Left kidney (tissue), 2 donors: Measurements from ENCODE around the gene PDIA2. TPM values are rescaled to one million over a fixed set of nuclear protein-coding genes. Genes with fewer than 3 reads are reported as not detected.

Experiments used
- DNase-seq: peaks from one replicate; pipeline ENCODE4 v3.0.0-alpha.2; 2013
- polyA plus RNA-seq: library from polyadenylated mRNA; unstranded; fragments of 120-200 nt; gene quantifications from one replicate; pipeline ENCODE4 v1.2.1, GENCODE V29; 2013; ENCODE audit not compliant: insufficient read length

The PDIA2 gene
- polyA plus RNA-seq, 1 donor, result 2.4 TPM

DNA sequence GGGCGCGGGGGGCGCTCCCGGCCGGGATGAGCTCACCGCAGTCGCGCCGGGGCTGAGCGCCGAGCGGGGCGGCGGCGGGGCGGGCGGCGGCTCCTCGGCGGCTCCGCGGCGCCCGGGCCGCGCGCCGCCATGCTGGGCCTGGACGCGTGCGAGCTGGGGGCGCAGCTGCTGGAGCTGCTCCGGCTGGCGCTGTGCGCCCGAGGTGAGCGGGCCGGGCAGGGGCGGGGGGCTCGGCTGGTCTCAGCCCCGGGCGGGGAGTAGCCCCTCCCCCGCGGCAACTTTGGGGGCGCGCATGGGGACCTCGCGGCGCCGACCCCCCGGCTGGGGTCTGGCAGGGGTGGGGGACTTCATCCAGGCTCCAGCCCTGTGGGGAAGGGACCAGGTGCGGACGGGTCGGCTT is 2.4 kb upstream of the PDIA2 start, which contains the start of gene ARHGDIG:
Gene ARHGDIG (plus strand): TSS at position 40 of the 400 bp plus-strand sequence. CDS start 90 bp downstream, at position 130.
- no peak for DNase-seq

DNA sequence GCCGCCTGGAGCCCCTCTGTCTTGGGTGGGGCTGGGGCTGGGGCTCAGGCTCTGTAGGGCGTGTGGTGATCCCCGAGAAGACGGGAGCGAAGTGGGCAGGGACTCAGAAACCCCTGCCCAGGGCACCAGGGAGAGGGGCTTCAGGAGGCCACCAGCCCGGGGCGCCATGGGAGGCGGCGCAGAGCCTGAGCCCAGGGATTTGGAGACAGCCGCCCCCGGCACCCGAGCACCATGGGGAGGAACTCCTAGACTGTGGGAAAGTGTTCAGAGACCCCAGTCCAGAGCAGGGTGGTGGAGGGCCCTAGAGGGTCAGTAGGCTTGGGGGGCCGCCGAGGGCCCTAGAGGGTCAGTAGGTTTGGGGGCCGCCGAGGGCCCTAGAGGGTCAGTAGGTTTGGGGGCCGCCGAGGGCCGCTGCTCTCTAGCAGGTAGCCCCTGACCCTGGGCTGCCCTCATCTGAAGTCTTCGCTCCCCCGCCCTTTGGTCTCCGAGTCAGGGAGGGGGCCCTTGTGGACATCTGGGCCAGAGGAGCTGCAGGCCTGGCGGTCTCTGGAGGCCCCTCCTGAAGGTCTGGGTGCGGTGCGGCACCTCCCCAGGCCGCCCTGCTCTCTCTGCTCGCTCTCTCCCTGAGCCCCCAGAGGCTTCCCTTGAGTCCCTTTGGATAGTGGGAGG is 1.8 kb upstream of the PDIA2 start:
- DNase-seq, result no peak

DNA sequence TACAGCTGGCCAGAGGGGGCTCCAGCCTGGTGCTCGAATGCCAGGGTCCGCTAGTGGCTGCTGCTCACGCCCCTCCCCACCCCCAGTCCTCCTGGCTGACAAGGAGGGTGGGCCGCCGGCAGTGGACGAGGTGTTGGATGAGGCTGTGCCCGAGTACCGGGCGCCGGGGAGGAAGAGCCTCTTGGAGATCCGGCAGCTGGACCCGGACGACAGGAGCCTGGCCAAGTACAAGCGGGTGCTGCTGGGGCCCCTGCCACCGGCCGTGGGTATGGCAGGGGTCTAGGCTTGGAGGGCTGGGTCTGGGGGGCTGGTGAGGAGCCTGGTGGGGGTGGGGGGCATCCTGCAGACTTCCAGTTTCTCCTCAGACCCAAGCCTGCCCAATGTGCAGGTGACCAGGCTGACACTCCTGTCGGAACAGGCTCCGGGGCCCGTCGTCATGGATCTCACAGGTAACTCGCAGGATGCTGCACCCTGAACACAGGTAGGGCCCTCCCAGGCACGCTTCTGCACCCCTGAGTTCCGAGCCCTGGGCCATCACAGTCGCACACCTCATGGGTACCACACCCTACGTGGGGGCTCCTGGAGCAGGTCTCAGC is 1.2 kb upstream of the PDIA2 start:
- no peak for DNase-seq

DNA sequence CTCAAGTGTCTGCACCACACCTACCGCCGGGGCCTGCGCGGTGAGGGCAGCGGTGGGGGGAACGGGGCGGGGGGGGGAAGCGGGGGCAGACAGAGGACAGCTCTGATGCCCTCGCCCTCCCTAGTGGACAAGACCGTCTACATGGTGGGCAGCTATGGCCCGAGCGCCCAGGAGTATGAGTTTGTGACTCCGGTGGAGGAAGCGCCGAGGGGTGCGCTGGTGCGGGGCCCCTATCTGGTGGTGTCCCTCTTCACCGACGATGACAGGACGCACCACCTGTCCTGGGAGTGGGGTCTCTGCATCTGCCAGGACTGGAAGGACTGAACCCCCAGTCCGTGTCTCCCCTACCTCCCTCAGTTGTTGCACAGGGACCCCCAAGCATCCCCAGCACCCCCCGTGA is 473 bp upstream of the PDIA2 start:
- no peak for DNase-seq

DNA sequence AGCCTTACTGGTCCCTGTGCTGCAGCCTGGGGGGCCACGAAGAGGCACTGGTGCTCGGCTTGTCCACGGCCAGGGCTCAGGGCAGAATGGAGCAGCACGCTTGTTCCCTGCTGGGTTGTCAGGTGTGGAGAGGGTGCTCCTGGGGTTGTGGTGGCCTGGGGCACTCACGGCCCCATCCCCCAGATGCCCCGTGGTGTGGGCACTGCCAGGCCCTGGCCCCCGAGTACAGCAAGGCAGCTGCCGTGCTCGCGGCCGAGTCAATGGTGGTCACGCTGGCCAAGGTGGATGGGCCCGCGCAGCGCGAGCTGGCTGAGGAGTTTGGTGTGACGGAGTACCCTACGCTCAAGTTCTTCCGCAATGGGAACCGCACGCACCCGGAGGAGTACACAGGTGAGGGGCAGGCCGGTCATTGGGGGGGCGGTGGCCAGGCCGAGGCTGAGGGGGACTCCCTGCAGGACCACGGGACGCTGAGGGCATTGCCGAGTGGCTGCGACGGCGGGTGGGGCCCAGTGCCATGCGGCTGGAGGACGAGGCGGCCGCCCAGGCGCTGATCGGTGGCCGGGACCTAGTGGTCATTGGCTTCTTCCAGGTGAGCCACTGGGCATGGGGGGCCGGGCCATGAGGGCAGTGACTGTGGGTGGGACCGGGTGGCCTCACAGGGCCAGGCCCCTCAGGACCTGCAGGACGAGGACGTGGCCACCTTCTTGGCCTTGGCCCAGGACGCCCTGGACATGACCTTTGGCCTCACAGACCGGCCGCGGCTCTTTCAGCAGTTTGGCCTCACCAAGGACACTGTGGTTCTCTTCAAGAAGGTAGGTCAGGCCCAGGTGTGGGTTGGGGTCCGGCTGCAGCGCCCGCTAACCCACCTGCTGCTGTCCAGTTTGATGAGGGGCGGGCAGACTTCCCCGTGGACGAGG is 1.5 kb downstream of the PDIA2 start:
- no peak for DNase-seq

DNA sequence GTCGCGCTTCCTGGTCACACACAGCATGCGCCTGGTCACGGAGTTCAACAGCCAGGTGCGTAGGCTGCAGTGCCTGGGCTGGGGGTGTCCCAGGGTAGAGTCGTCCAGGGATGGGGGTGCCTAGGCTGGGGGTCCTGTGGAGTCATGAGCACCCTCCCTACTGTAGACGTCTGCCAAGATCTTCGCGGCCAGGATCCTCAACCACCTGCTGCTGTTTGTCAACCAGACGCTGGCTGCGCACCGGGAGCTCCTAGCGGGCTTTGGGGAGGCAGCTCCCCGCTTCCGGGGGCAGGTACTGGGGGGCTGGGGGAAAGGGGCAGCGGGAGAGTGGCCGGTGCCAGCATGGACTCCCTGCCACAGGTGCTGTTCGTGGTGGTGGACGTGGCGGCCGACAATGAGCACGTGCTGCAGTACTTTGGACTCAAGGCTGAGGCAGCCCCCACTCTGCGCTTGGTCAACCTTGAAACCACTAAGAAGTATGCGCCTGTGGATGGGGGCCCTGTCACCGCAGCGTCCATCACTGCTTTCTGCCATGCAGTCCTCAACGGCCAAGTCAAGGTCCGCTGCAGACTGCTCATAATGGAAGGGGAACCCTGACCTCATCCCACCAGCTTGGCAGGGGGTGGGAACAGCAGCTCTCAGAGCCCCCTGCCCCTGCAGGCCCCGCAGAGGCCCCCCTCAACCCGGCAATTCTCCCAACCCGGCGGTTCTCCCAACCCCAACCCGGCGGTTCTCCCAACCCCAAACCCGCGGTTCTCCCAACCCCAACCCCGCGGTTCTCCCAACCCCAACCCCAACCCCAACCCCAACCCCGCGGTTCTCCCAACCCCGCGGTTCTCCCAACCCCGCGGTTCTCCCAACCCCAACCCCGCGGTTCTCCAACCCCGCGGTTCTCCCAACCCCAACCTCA is 2.4 kb downstream of the PDIA2 start:
- no peak for DNase-seq

DNA sequence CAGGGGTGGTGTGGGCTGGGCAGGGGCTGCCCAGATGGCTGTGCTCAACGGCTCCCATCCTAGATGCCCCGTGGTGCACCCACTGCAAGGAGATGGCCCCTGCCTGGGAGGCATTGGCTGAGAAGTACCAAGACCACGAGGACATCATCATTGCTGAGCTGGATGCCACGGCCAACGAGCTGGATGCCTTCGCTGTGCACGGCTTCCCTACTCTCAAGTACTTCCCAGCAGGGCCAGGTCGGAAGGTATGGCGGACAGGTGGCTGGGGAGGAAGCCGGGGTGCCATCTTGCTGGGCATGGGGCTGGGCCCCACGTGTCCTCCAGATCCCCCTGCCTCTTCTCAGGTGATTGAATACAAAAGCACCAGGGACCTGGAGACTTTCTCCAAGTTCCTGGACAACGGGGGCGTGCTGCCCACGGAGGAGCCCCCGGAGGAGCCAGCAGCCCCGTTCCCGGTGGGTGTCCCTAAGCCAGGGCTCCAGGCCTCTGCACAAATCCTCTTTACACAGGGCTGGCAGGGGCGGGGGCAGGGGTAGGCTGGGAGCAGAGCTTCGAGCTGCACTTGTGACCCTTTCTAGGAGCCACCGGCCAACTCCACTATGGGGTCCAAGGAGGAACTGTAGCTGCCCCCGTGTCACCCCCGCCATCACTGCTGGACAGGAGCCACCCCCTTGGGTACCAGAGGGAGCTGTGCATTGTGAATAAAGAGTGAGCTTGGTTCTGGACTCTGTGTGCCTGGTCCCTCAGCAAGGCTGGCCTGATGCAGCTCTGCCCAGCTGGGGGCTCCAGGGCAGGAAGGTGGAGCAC is 3.7 kb downstream of the PDIA2 start:
- DNase-seq, result no peak

DNA sequence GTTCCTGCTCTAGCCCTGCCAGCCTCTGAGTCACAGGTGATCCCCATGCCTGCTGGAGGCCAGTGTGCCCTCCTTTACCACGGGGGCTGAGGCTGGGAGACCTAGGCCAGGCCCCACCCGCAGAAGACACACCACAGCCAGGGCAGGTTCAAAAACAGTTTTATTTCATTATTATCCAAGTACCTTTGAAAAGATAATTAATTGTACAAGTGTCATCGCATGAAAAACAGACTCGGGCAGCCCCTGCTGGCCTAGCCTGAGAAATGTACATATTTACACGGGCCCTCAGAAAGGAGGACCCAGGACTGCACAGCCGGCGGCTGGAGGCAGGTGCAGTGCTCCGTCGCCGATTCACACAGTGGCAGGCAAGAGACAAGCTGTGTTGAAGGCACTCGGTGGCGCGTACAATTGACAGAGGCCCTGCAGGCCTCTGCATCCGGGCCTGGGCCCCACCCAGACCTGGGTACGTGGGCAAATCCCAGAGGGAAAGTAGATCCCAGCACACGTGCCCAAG is 4.4 kb downstream of the PDIA2 start:
- DNase-seq, result no peak

DNA sequence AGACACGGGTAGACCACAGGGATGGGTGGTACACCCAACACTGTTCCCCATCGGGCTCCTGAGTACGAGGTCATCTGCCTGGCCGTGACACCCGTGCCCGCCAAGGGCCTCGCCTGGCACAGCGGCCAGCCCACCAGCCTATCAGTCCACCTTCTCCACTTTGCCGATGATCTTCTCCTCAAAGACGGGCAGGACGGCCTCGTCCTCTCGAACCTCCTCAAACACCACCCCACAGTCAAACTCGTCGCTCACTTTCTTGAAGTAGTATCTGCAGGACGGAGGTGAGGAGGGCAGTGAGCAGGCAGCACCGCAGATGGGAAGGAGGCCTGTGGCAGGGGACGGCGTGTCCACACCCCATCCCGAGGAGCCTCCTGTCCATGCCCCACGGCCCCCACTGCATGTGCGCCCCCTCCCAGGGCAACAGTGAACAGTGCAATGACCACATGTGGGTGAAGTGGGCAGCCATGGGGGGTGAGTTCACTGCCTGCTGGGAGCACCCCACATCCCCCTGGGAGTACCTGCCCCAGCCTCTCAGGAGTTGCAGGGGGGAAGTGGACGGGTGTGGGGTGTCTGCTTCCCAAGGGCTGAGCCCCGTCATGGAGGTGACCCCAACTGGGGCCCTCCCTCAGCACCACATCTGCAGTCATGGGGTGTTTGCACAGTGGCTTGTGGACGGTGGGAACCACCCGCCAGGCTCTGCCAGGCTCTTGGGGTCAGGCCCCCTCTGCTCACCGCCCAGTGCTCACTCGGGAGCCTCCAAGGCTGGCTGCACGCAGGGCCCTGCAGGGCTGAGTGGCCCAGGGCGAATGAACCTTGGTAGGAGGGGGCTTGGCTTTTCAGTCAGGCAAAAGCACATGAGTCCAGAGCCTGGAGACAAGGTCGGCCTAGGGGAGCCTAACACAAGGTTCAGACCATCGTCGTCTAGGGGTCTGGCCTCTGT is 5.3 kb downstream of the PDIA2 start:
- no peak for DNase-seq

DNA sequence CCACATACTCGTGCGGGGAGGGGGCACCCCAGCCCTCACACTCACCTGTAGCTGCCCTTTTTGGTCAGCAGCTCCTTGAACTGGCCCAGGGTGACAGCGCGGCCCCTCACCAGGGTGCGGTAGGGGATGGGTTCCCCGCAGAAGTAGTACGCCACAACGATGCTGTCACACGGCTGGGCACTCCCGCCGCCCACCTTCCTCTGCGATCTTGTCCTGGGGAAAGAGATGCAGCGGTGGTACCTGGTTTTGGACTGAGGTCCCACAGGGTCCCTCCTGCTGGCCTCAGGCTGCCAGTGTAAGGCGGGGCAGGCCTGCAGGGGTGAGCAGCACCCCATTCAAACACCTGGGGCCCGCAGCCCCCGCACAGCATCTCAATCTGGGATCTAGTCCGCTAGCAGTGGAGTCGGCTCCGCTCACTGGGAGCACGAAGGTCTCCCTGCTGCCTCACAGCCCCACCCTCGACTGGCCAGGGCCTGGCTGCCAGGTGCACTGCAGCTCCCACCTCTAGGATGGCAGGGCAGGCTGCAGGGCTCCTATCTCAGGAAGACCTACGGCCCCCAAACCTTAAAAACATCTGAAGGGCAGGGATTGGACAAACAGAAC is 6.5 kb downstream of the PDIA2 start:
- DNase-seq, result no peak

DNA sequence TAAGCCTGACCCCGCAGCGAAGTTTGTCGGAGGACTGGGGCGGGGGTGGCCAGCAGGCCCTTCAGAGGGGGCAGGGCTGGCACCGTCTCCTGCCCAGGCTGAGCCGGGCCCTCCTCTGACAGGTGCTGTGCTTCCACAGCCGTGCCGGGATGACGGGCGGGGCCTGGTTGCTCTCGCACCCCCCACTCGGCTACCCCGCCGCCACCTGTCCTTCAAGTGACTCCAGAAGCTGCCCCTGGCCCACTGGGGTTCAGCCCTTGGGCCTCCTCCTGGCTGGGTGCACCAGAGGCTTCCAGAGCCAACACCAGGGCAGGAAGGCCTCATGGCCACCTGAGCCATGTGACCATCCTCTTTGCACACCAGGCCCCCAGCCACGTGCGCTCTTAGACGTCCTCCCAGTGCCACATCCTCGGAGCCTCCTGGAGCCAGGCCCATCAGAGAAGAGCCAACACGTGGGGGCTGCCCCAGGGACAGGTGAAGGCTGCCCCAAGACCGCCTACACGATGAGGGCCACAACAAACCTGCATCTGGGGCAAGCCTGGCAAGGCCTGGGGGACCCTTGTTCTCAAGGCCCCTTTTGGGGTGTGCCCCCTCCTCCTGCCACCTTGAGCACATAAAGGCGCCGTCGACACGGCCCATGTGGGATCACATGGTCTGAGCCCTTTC is 7.2 kb downstream of the PDIA2 start:
- no peak for DNase-seq

DNA sequence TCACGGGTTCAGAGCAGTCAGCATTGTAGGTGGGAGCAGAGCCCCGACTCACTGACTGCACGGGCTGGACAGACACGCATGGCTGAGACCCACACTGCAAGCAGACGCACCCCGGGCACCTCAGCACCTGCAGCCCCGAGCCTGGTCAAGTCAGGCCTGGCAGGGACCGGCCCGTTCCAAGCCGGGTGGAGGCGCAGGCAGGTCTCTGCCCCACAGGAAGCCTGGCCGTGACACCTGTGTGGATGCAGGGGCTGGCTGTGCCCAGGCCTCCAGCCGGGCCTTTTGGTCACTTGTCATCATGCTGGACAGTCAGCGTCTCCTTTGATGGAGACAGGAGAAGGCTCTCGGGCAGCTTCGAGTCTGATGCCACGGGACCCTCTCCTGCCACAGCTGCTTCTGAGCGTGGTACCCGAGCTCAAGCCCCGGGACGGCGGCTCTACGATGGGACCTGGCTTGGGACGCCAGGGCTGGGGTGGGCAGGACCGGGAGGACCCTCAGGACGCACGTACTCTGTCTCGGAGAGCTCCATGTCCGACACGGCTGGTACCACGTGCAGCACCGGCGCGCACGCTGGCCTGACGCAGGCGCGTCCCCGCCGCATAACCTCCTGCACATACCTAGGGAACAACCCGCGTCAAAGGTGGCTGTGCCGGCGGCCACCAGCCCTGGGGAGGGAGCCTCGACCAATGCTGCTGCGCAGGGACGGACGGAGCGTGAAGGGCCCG is 7.9 kb downstream of the PDIA2 start:
- no peak for DNase-seq

DNA sequence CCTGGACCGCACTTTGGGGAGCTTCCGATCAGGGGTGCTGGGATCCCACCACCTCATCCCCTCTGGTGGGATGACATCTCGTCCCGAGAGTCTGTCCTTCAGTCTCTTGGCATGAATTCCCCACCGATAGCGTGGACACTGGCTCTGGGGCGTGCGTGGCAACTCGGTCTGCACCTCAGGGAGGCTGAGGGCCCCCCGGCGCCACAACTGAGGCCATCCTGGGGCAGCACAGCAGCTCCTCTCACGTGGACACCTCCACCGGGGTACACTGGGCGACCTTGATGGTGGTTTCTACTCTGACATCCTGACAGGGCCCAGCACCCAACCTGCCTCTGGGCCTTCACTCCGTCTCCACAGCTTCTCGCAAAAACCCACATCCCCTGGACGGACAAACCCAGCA is 8.6 kb downstream of the PDIA2 start:
- no peak for DNase-seq

DNA sequence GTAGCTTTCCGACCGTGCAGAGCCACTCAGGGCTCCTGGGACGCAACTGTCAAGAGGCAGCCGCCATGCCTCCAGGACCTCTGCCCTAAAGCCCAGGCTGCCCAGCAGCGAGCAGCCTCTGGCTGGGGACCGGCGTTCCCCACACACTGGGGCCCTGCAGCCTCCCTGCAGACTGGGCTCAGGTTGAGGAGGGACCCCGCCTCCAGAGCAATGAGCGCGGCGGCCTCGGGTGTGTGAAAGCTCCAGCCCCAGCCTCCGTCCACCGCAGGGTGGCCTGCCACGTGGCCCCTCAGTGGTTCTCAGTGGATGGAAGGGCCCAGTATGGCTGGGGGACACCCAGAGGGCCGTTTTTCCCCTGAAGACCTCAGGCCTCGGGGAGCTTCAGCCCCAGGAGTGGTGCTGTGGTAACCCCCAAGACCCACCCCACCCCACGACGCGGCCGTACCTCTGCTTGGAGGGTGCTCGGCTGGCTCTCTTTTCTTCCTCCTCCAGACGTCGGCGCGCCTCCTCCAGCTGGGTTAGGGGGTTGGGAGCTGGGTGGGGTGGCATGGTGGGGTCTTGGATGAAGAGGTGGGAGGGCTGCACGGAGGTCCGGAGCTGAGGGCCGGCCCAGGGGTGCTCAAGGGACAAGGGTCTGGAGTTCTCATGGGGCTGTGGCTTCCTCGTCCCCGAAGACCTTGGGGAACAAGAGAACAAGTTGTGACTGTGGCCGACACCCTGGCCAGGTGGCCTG is 10.2 kb downstream of the PDIA2 start:
- no peak for DNase-seq

DNA sequence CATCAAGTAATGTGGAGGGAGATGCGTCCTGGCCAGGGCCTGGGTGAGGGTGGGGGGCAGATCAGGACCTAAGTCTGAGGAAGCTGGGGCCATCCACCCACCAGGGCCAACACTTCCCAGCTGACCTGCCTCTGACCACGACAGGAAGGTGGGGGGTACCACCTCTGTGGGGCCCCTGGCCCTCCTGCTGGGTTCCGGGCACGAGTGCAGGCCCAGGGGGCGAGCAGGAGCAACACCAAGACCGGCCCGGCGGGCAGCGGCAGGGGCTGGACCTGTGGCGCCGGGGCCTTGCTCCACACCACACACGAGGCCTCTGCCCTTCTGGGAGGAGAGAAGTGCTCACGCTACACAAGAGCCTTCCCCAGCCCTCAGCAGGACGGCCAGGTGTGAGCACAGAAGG is 13.3 kb downstream of the PDIA2 start:
- DNase-seq, result no peak

DNA sequence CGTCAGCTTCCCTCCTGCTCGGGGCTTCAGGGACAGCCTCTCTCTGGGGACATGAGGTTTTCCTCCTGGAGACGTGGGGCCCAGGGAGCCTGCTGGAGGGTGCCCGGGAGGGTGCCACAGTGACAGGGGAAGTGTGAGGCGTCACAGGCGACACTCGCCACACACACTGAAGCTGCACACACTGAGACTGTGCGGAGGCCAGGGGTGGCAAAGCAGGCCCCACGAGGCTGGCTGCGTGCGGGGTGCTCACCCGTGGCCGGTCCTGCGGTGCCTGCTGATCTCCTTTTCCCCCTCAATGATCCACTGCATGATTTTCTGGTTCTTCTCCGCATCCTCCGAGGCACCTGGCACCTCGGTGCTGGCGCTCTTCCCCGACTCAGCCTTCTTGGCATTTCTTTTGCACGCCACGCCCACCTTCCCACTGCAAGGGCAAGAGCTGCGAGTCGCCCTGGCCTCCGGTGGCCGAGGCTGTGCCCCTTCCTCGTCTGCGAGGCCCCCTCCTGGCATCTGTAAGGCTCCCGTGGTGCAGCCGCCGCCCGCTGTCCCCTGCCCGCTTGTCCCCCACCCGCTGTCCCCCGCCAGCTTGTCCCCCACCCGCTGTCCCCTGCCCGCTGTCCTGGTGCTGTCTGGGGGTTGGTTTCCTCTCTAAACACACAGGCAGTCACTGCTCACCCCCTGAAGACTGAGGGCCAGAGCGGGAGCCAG is 14.0 kb downstream of the PDIA2 start:
- DNase-seq, result no peak

DNA sequence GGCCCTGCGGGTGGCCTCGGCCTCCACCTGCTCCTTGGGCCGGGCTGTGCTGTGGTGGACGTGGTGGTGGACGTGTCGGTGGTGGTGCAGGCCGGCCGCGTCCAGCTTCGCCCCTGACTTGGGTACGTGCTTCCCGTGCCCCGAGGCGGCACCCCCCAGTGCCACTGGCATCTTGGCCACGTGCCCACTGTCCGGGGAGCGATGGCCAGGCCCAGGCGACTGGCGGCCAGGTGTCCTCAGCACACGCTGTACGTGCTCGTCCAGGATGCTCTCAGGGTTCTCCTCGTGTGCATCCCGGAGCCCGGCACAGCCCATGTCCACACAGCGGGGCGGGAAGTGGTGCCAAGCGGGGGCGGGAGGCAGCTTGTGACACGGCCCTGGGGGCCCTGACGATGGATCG is 14.9 kb downstream of the PDIA2 start:
- DNase-seq, result no peak
